SK-N-SH (cell line): ENCODE results near the gene PRR35.

Experiments used
- JUND ChIP-seq: IDR thresholded peaks from 2 replicates; pipeline ENCODE4 v1.4.0; 2012
- RFX5 ChIP-seq: IDR thresholded peaks from 2 replicates; pipeline ENCODE4 v1.6.1; 2012; ENCODE audit warnings: mild to moderate bottlenecking, improper control_type of control experiment, low read length
- RXRA ChIP-seq: IDR thresholded peaks from 2 replicates; pipeline ENCODE4 v1.4.0; 2012; ENCODE audit warnings: low read depth, mild to moderate bottlenecking, borderline replicate concordance

GRCh38 chr16:529012-529575, 31.1 kb upstream of the PRR35 start:
- TF ChIP-seq RFX5 (no peak), JUND (no peak), RXRA (no peak)
